H1 (cell line): ENCODE results near the gene HLA-DRB1.

ENCODE experiments used
- CTCF ChIP-seq, 3 experiments: IDR thresholded peaks; 1 replicate in 2 of 3; 2 replicates in 1 of 3; pipeline versions ENCODE4 v1.5.1 to v1.6.1; 2011; ENCODE audit warnings: low read length in 3 of 3, mild to moderate bottlenecking in 3 of 3, inconsistent platforms in 2 of 3, low read depth in 1 of 3, moderate library complexity in 1 of 3; ENCODE audit not compliant: insufficient read depth in 1 of 3; ENCODE audit errors: control extremely low read depth in 1 of 3
- PHF8 ChIP-seq: fragments of 200-600 bp; sonication (generic); conservative IDR thresholded peaks from 2 replicates; pipeline ENCODE4 v1.7.1; 2012; ENCODE audit warnings: low read depth, mild to moderate bottlenecking, inconsistent platforms, low read length, moderate library complexity

GRCh38 chr6:32565511-32565910, 24.1 kb downstream of the HLA-DRB1 start:
- TF ChIP-seq PHF8 (no peak), CTCF (IDR thresholded peaks at IDR 0.05; ENCODE audit: control extremely low read depth in 1 of 3, insufficient read depth in 1 of 3, low read depth in 1 of 3, low read length in 3 of 3) (no peak)
